Measurements from ENCODE around the gene CCR6.
"Not testable (repeated sequence)": the region's sequence is repeated elsewhere in the genome, so short reads cannot be mapped to it uniquely, and the experiment has no call there.

The CCR6 gene

DNA sequence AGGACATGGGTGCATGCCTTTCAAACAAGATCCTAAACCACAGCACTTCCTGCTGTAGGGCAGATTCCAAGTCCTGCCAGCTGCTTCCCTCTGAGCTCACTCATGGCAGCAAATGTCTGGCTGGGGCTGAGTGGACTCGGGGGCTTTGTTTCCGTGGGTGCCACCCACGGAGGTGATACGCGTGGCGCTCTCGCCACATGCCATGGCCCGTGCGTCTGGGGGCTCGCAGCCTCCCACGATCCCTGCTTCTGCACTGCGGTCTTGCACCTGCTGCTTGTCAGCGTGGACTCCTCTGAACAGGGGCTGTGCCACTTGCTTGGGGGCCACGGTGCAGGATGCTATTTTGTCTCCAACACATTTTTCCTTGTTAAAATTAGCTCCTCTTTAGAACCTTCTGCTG is 54.4 kb downstream of the CCR6 start:
- not testable (repeated sequence) for DNase-seq (ENCODE audit: low read depth); H3K4me3 ChIP-seq (ENCODE audit: low read depth, low read length)

DNA sequence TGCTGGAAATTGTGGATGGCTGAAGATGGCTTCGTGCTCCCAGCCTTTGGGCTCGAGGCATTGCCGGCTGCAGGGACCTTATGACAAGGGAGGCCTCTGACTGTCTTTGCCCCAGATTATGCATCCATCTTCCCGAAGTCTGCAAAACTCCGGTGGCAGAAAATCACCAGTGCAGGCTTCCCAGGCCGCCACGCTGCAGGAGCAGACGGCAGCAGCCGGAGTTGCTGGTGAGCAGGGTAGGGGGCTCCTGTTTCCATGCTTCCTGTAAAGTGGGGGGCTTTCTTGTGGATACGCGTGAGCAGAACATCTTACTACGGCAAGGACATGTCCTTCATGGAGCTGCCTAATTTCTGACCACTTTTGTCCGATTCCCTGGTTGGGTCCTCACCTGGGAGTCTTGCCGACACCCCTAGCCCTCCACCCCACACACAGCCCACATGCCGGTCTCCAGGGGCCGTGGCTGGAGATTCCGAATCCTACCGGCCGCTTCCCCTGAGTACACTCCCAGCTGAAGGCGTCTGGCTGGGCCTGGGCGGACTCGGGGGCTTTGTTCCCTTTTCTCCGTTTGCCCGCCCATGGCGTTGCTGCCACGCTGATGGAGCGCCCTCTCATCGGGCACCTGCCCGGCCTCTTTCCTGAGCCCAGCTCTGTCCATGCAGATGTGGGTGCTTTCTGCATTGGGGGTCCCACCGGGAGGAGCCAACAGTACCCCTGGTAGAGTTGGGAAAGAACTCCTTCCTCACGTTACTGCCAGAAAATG is 56.2 kb downstream of the CCR6 start:
- H3K4me3 ChIP-seq (ENCODE audit: low read depth, low read length); DNase-seq (ENCODE audit: low read depth): not testable (repeated sequence)

DNA sequence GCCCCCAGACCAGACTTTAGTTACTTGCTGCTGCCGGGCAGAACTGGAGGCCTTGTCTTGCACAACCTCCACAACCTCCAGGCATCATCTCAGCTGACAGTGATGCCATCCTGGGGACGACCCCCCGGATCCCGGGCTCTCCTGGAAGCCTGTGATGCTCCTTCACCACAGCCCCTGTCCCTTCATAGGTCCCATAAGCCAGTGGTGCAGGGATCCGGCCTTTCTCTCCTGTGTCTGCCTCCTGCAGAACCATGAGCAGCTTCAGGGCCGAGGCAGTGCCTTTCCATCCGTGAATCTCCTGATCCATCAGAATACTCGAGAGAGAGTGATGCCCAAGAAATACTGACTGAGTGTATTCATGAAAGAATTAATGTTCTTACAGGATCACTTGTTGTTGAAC is 57.2 kb downstream of the CCR6 start:
- not testable (repeated sequence) for DNase-seq (ENCODE audit: low read depth); H3K4me3 ChIP-seq (ENCODE audit: low read depth, low read length)

DNA sequence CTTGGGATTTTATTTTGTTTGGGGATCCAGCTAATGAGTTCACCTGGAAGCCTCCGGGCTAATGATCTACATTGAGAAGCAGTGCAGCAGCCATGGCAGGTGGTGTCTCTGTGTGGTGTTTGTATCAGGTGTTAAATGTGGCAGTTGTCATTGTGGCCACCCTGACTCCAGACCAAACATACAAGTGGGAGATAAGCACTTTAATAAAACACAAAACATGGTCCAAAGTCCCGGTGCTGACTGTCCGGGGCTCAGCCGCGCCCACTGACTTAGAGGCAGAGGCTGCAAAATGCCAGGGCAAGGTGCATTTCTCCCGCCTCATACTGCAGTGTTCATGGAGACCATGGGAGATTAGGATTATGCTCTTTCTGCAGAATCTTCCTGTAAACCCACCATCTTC is 58.5 kb downstream of the CCR6 start:
- H3K4me3 ChIP-seq (ENCODE audit: low read depth, low read length); DNase-seq (ENCODE audit: low read depth): not testable (repeated sequence)

DNA sequence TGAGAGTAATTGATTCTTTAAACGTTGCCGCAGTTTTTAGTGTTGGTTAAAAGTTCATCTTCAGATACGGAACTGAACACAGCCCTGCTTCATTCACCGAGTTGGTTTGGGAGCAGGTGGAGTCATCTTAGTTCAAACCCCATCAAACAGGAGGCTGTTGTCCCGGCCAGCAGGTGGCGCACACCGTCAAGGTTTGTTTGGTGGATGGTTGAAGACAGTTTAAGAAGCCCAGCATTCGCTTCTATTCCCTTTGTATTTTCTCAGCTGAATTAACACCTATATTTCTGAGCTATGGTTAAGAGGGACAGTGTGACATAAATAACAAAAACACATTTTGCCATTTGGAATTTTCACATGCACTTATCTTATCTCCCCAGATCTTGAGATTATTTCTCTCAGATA is 60.0 kb downstream of the CCR6 start:
- not testable (repeated sequence) for DNase-seq (ENCODE audit: low read depth); H3K4me3 ChIP-seq (ENCODE audit: low read depth, low read length)

DNA sequence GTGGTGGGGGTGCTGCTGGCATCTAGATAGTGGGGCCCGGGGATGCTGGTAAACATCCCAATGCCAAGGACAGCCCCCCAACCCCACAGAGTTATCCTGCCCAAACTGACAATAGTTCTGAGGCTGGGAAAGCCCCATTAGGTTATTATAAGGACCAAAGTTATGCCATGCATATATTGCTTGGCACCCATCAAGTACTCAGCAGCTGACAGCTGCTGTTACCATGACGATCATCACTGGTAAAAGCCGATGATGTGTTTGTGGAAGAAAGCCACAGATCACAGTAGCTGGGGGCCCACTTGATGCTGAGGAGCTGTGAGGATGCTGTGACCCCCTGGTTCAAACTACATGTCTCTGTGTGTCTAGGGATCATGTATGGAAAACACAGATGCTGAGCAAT is 62.2 kb downstream of the CCR6 start:
- not testable (repeated sequence) for DNase-seq (ENCODE audit: low read depth); H3K4me3 ChIP-seq (ENCODE audit: low read depth, low read length)

DNA sequence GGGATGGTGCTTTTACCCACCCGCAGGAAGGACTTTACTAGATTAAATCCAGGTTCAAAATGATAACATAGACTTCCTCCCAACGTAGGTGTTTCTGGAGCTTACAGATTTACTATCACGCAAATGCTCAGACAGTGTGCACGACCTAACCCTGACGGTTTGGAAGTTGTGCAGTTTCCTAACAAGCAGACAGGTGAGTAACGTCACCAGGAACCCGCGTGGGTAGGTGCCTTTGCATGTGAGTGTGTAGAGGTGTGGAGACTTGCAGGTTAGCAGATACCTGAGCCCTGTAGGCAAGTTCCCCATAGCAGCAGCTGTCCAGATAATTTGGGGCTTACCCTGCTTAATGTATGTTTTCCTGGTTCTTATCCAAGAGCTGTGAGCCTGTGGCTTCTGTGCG is 64.4 kb downstream of the CCR6 start:
- DNase-seq (ENCODE audit: low read depth); H3K4me3 ChIP-seq (ENCODE audit: low read depth, low read length): not testable (repeated sequence)
